Activated T-helper 1 cell treated with anti-CD3 and anti-CD28 coated beads, Interleukin-12 subunit alpha, Interleukin-12 subunit beta, Interleukin-2, Interleukin-4 antibody, amounts not matched to agents 30 ng/mL and 10 ng/mL and 1 ng/mL, durations not matched to agents 14 hours and 24 hours and 36 hours (primary cell): Measurements from ENCODE around the gene SLC26A1. TPM values are rescaled to one million over a fixed set of nuclear protein-coding genes. Genes with fewer than 3 reads are reported as not detected.
A peak's percentile ranks its signal among the peaks of the same experiment; 100 is the strongest.
"Not testable (repeated sequence)": the region's sequence is repeated elsewhere in the genome, so short reads cannot be mapped to it uniquely, and the experiment has no call there.

ENCODE experiments used
- DNase-seq: peaks from one replicate; pipeline ENCODE4 v3.0.0; 2021; ENCODE audit warnings: low spot score
- H3K27ac Mint-ChIP-seq: one replicate; pipeline ENCODE4 v1.8.0; 2021; ENCODE audit warnings: mild to moderate bottlenecking, mixed read lengths
- H3K27me3 Mint-ChIP-seq: one replicate; pipeline ENCODE4 v1.8.0; 2022; ENCODE audit warnings: mild to moderate bottlenecking, moderate library complexity, mixed read lengths; ENCODE audit not compliant: insufficient read depth
- H3K36me3 Mint-ChIP-seq: one replicate; pipeline ENCODE4 v1.8.0; 2021; ENCODE audit warnings: low read depth, mixed read lengths
- H3K4me1 Mint-ChIP-seq: one replicate; pipeline ENCODE4 v1.8.0; 2021; ENCODE audit warnings: low read depth, mixed read lengths
- H3K4me3 Mint-ChIP-seq: one replicate; pipeline ENCODE4 v1.8.0; 2021; ENCODE audit warnings: mild to moderate bottlenecking, moderate library complexity, mixed read lengths
- H3K9me3 Mint-ChIP-seq: one replicate; pipeline ENCODE4 v1.8.0; 2021; ENCODE audit warnings: mixed read lengths
- intact Hi-C: fragments of 100-400 bp; cut with micrococcal nuclease; formaldehyde crosslinking; loops from one replicate; pipeline ENCODE4 v1.15.1; 2024
- total RNA-seq: library from RNA; stranded (reverse); gene quantifications from 2 replicates; pipeline ENCODE4 v1.2.3, GENCODE V29; 2022

The SLC26A1 gene
- total RNA-seq, 1 donor from 2014 or later: 0.49 TPM

DNA sequence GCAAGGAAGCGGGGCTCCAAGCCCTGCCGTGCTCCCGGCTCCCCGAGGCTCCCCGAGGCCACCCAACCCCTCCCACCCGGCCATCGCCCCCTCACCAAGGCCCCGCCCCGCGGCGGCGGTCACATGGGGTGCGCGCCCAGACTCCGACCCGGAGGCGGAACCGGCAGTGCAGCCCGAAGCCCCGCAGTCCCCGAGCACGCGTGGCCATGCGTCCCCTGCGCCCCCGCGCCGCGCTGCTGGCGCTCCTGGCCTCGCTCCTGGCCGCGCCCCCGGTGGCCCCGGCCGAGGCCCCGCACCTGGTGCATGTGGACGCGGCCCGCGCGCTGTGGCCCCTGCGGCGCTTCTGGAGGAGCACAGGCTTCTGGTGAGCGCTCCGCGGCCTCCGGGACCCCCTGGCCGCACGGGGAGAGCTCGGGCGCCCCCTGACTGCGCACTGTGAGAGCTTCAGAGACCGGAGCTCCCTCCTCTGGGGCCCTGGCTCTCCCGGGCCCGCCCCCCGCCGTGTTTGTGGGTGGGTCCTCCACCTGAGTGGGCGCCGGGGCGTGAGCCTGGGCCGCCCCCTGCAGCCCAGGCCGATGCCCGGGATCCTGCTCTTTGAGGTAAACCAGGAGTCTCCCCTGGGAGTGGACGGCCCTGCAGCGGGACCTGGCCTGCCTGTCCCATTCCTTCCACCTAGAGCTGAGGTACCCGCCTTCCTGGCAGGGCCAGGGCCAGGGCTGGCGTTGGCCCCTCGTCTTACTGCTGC, 6.2 kb downstream of the SLC26A1 start, which contains the start of gene IDUA:
Gene IDUA (plus strand): TSS at position 166 of the 745 bp plus-strand sequence. CDS start 41 bp downstream, at position 207.
- Mint-ChIP-seq H3K27me3 (no peaks in the 10 kb centered on the region), H3K9me3 (no peaks in the 10 kb centered on the region), H3K36me3 (no peaks in the 10 kb centered on the region), H3K4me1 (peaks cover 17% of the 10 kb centered on the region), H3K4me3 (peak within 1 kb of the TSS; percentile 88), H3K27ac (peak within 1 kb of the TSS; percentile 81)
- intact Hi-C loops: loop anchor here (1.0 to 10.0 kb wide), 7 partner anchors 22 to 742 kb away; partner anchors contain the start of genes GAK and TMEM175
- DNase-seq: peak; percentile 84

DNA sequence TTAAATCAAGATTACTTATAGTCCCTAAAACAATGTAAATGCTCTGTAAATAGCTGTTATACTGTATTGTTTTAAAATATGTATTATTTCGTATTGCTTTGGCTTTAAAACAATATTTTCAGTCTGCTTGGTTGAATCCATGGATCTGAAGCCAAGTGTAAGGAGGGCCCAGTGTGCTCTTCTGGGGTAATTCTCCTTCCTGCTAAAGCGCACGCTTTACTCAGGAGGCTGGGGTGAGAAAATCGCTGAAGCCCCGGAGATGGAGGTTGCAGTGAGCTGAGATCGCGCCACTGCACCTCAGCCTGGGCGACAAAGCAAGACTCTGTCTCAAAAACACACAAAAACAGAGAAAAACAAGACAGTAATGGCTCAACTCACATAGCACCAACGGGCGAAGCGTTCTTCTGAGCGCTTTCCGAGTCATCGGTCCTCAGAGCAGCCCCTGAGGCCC, 6.8 kb downstream of the SLC26A1 start:
- intact Hi-C loops: loop anchor here (1.0 to 10.0 kb wide), 5 partner anchors 54 to 742 kb away; partner anchors contain the start of genes GAK and TMEM175
- Mint-ChIP-seq H3K4me1 (peaks cover 17% of the 10 kb centered on the region), H3K9me3 (no peaks in the 10 kb centered on the region)

DNA sequence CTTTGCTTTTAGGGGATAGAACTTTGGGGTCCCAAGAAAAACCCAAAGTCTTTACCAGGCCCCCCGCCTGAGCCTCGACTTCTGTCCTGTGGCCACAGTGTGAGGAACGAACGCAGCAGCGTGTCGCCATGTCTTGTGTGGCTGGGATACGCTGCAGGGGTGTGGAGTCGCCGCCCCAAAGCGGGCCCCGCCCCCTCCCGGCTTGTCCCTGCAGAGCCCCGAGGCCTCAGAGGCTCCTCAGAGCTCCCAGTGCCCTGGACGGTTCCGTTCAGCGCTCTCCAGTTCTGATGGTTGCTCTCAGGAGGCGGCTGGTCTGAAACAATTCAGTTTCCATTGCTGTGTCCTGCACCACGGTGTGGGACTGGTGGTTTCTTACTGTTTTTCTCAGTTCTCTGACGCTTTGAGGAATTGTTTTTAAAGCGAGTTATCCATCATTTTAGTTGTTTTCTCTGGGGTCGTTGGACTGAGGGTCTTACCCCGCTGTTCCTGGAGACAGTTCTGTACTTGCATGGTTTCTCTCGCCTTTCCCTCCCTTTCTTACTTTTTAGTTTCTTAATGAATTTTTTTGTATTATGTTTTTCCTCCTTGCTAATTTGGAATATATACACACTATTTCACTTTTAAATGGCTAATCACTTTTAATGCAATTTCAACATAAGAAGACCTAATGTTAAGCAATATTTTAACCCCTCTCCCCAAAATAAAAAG, 7.9 kb downstream of the SLC26A1 start:
- peaks cover 17% of the 10 kb centered on the region for H3K4me1 Mint-ChIP-seq
- peak; percentile 61 for DNase-seq
- H3K36me3 Mint-ChIP-seq: no peaks in the 10 kb centered on the region
- H3K27me3 Mint-ChIP-seq: no peaks in the 10 kb centered on the region
- no peak overlapping the region for H3K27ac Mint-ChIP-seq
- H3K9me3 Mint-ChIP-seq: no peaks in the 10 kb centered on the region
- intact Hi-C loops: loop anchor here (1.0 to 10.0 kb wide), 3 partner anchors 12 to 740 kb away; partner anchors contain the start of gene DGKQ
- peak overlapping the region; percentile 42 for H3K4me3 Mint-ChIP-seq

More for the DNA sequence above, 6.8 kb downstream of the SLC26A1 start:
- no peaks in the 10 kb centered on the region for H3K36me3 Mint-ChIP-seq
- DNase-seq: no peak
- H3K27ac Mint-ChIP-seq: peak overlapping the region; percentile 81
- no peaks in the 10 kb centered on the region for H3K27me3 Mint-ChIP-seq
- peak overlapping the region; percentile 88 for H3K4me3 Mint-ChIP-seq

DNA sequence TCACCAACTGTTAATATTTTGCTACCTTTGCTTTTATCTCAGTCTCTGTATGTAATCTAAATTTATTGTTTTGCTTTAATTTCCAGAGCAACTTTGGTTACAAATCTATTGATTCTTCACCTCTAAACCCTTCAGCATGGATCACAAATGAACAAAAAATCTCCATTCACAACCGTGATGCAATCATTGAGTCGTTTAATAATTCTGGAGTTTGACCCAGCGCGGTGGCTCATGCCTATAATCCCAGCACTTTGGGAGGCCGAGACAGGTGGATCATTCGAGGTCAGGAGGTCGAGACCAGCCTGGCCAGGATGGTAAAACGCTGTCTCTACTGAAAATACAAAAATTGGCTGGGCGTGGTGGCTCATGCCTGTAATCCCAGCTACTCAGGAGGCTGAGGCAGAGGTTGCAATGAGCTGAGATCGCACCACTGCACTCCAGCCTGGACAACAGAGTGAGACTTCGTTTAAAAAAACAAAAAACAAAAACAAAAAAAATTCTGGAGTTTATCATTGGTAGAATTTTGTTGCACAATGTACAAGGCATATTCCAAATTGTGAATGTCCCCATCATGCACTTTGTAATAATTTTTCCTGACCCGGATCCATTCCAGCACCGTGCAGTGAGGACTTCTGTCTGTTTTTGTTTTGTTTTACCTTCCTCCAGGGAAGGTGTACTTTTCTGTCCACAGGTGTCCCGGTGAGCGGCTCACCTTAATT, 8.7 kb downstream of the SLC26A1 start:
- no peaks in the 10 kb centered on the region for H3K9me3 Mint-ChIP-seq
- no peak for DNase-seq
- peak overlapping the region; percentile 42 for H3K4me3 Mint-ChIP-seq
- H3K4me1 Mint-ChIP-seq: peaks cover 17% of the 10 kb centered on the region
- intact Hi-C loops: loop anchor here (1.0 to 10.0 kb wide), 3 partner anchors 11 to 740 kb away; partner anchors contain the start of gene DGKQ
- H3K27ac Mint-ChIP-seq: no peak overlapping the region
- H3K27me3 Mint-ChIP-seq: no peaks in the 10 kb centered on the region
- no peaks in the 10 kb centered on the region for H3K36me3 Mint-ChIP-seq

DNA sequence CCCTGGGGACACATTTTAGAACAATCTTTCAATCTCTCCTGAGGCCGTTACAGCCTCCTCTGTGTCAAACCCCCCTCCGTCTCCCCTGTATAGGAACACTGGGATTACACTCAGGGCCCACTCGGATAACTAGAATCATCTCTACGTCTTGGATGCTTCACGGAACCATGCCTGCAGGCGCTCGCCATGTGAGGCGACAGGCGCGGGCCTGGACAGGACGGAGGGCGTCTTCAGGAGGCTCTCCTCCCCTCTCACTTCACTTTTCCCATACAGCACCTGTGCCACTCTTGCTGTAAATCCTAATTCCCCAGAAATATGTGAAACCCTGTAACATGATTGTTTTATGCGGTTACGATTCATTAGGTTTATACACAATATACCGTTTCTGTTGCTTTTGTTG, 10.4 kb downstream of the SLC26A1 start:
- no peaks in the 10 kb centered on the region for H3K36me3 Mint-ChIP-seq
- intact Hi-C loops: loop anchor here (10.0 kb wide), 1 partner anchor 738 kb away; no protein-coding TSS in a partner anchor
- H3K9me3 Mint-ChIP-seq: no peaks in the 10 kb centered on the region
- no peak overlapping the region for H3K4me3 Mint-ChIP-seq
- no peak overlapping the region for H3K27ac Mint-ChIP-seq
- H3K4me1 Mint-ChIP-seq: peaks cover 17% of the 10 kb centered on the region
- no peaks in the 10 kb centered on the region for H3K27me3 Mint-ChIP-seq
- no peak for DNase-seq

DNA sequence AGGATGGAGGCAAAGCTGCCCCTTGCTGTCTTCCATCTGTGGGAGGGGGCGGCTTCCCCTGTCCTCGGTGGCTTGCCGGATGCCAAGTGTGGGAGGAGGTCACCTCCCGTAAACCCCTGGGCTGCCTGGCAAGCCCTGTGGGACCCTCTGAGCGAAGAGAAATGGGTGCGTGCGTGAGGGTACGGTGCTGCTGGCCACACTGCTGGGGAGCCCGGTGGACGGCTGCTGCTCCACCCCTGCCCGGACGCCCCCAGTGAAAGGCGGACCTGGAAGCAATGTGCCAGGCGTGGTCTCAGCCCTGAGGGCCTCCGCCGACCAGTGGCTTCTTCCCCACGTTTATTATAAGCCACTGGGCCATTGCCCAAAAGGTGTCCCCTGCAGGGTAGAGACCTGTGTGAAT, 10.9 kb downstream of the SLC26A1 start:
- H3K4me3 Mint-ChIP-seq: no peak overlapping the region
- H3K27ac Mint-ChIP-seq: no peak overlapping the region
- peaks cover 17% of the 10 kb centered on the region for H3K4me1 Mint-ChIP-seq
- H3K36me3 Mint-ChIP-seq: no peaks in the 10 kb centered on the region
- H3K27me3 Mint-ChIP-seq: no peaks in the 10 kb centered on the region
- no peaks in the 10 kb centered on the region for H3K9me3 Mint-ChIP-seq
- intact Hi-C loops: loop anchor here (10.0 kb wide), 1 partner anchor 737 kb away; no protein-coding TSS in a partner anchor
- no peak for DNase-seq

- no peaks in the 10 kb centered on the region for H3K36me3 Mint-ChIP-seq
- no peaks in the 10 kb centered on the region for H3K27me3 Mint-ChIP-seq
- DNase-seq: no peak
- no peaks in the 10 kb centered on the region for H3K9me3 Mint-ChIP-seq
- H3K4me3 Mint-ChIP-seq: no peak overlapping the region
- intact Hi-C loops: no loop called here
- no peak overlapping the region for H3K27ac Mint-ChIP-seq
- H3K4me1 Mint-ChIP-seq: no peaks in the 10 kb centered on the region
Observed at GRCh38 chr4:978957-979701, 14.1 kb downstream of the SLC26A1 start.

DNA sequence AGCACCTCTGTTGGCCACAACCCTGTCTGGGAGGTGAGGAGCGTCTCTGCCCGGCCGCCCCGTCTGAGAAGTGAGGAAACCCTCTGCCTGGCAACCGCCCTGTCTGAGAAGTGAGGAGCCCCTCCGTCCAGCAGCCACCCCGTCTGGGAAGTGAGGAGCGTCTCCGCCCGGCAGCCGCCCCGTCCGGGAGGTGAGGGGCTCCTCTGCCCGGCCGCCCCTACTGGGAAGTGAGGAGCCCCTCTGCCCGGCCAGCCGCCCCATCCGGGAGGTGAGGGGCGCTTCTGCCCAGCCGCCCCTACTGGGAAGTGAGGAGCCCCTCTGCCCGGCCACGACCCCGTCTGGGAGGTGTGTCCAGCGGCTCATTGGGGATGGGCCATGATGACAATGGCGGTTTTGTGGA, 17.2 kb downstream of the SLC26A1 start:
- H3K4me1 Mint-ChIP-seq, H3K27me3 Mint-ChIP-seq, H3K27ac Mint-ChIP-seq, DNase-seq, H3K36me3 Mint-ChIP-seq, H3K9me3 Mint-ChIP-seq, H3K4me3 Mint-ChIP-seq, intact Hi-C loops: not testable (repeated sequence)

DNA sequence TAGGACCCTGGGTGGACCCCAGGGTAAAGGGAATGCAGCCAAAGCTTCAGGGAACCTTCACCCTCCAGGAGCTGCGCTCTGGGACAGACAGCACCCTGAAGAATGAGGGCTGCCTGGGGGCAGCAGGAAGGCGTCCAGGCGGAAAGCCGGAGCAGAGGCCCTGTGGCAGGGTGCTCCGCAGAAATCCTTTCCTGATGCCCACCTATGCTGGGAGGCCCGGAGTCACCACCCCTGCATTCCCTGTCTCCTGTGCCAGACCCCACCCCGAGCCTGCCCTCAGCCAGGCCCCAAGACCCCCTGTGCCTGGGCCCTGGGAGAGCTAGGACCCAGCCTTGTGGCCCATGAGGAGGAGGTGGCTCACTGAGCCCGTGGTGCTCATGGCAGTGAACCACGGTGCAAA, 18.5 kb downstream of the SLC26A1 start:
- intact Hi-C loops: loop anchor here (5.0 kb wide), 1 partner anchor 373 kb away; the partner anchor contains the start of gene UVSSA
- Mint-ChIP-seq H3K4me1 (no peaks in the 10 kb centered on the region), H3K27me3 (no peaks in the 10 kb centered on the region), H3K9me3 (no peaks in the 10 kb centered on the region), H3K27ac (no peak overlapping the region), H3K4me3 (no peak overlapping the region), H3K36me3 (no peaks in the 10 kb centered on the region)
- no peak for DNase-seq

- Mint-ChIP-seq H3K4me1 (no peaks in the 10 kb centered on the region), H3K9me3 (no peaks in the 10 kb centered on the region), H3K36me3 (no peaks in the 10 kb centered on the region), H3K27ac (no peak within 1 kb of the TSS), H3K27me3 (no peaks in the 10 kb centered on the region), H3K4me3 (peak within 1 kb of the TSS; percentile 51)
- intact Hi-C loops: loop anchor here (1.0 to 5.0 kb wide), 7 partner anchors 12 to 374 kb away; partner anchors contain the start of genes GAK, PCGF3, TMEM175 and UVSSA
- peak; percentile 80 for DNase-seq
Observed at GRCh38 chr4:973431-974397, 19.5 kb downstream of the SLC26A1 start, which contains the start of gene DGKQ. Gene DGKQ, minus strand, starts transcription at chr4:973569. Its CDS starts 87 bp downstream, at chr4:973482.
